ENCODE measurements around the gene GMPPB. TPM values are rescaled to one million over a fixed set of nuclear protein-coding genes. Genes with fewer than 3 reads are reported as not detected.

The GMPPB gene
- polyA plus RNA-seq, 1 donor (not counting 4 experiments of a cell fraction or from before 2014, with no cell fraction given): 17.4 TPM

- peaks cover 35 to 40% of the 10 kb centered on the region in 2 experiments for H3K36me3 ChIP-seq (ENCODE audit: control insufficient read depth in 2 of 2, extremely low read depth in 1 of 2, insufficient read depth in 2 of 2, low read length in 2 of 2)
- dilution Hi-C loops (cut with MboI; ENCODE audit: extremely low pct_ligation_motif_present, low sequenced_read_pairs): no loop called here
Observed at GRCh38 chr3:49702672-49703071, 21.1 kb downstream of the GMPPB start.

DNA sequence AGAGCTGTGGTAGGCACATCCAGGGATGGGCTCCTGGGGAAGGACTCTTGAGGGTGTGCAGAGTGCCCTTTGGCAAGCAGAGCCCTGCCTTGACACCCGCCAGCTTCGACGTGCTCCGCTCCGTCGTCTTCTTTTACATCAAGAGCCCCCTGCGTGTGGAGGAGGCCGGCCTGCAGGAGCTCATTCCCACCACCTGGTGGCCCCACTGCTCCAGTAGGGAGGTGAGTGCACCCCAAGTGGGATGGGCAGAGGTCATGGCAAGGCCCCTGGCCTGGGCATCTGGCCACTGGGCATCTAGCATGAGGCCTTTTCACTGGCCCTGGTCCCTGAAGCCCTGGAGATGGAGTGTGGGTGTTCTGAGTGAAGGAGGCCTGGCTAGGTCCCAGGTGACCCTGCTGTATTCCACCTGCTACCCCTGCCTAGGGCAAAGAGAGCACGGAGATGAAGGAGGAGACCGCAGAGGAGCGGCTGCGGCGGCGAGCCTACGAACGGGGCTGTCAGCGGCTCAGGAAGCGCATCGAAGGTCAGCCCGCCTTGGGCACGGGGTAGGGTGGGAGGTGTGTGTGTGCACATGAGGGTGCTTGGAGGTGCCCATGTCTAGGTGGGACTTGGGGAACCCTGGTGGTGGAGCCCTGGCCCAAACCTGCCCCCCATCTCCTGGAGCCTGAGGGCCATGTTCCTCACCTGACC is 22.2 kb downstream of the GMPPB start:
- Histone ChIP-seq H3K27ac (ENCODE audit: control insufficient read depth, insufficient read depth, low read length) (no peak overlapping the region), H3K9me1 (ENCODE audit: control insufficient read depth, extremely low read depth, insufficient read depth, low read length) (no peaks in the 10 kb centered on the region), H3K9ac (ENCODE audit: control insufficient read depth, extremely low read depth, insufficient read depth, low read length) (no peak overlapping the region), H4K20me1 (ENCODE audit: control insufficient read depth, extremely low read depth, insufficient read depth, low read length) (no peaks in the 10 kb centered on the region), H3K4me3 (ENCODE audit: control insufficient read depth in 2 of 3, extremely low read depth in 1 of 3, insufficient read depth in 2 of 3, low read depth in 1 of 3, low read length in 3 of 3) (no peak overlapping the region), H3K9me3 (ENCODE audit: control insufficient read depth, low read depth, low read length) (no peaks in the 10 kb centered on the region), H2AFZ (ENCODE audit: control insufficient read depth, low read length) (no peak overlapping the region), H3K27me3 (ENCODE audit: control insufficient read depth, extremely low read depth, insufficient read depth, low read length) (no peaks in the 10 kb centered on the region), H3K79me2 (ENCODE audit: control insufficient read depth, insufficient read depth, low read length) (no peaks in the 10 kb centered on the region), H3K36me3 (ENCODE audit: control insufficient read depth in 2 of 2, extremely low read depth in 1 of 2, insufficient read depth in 2 of 2, low read length in 2 of 2) (peaks cover 39 to 40% of the 10 kb centered on the region in 2 experiments), H3K4me1 (ENCODE audit: control insufficient read depth, extremely low read depth, insufficient read depth, low read length) (no peaks in the 10 kb centered on the region), H3K4me2 (ENCODE audit: control insufficient read depth, extremely low read depth, insufficient read depth, low read depth, low read length) (no peak overlapping the region)
- FAIRE-seq: no peak
- DNase-seq (ENCODE audit: low read depth, low spot score): no peak
- dilution Hi-C loops (cut with MboI; ENCODE audit: extremely low pct_ligation_motif_present, low sequenced_read_pairs): no loop called here
- TF ChIP-seq EZH2 (IDR thresholded peaks at IDR 0.05; ENCODE audit: low read length): no peak
- TF ChIP-seq, protein P1, sequence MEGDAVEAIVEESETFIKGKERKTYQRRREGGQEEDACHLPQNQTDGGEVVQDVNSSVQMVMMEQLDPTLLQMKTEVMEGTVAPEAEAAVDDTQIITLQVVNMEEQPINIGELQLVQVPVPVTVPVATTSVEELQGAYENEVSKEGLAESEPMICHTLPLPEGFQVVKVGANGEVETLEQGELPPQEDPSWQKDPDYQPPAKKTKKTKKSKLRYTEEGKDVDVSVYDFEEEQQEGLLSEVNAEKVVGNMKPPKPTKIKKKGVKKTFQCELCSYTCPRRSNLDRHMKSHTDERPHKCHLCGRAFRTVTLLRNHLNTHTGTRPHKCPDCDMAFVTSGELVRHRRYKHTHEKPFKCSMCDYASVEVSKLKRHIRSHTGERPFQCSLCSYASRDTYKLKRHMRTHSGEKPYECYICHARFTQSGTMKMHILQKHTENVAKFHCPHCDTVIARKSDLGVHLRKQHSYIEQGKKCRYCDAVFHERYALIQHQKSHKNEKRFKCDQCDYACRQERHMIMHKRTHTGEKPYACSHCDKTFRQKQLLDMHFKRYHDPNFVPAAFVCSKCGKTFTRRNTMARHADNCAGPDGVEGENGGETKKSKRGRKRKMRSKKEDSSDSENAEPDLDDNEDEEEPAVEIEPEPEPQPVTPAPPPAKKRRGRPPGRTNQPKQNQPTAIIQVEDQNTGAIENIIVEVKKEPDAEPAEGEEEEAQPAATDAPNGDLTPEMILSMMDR (optimal IDR thresholded peaks at IDR 0.05 in 1 of 3, IDR thresholded peaks at IDR 0.05 in 1 of 3, conservative IDR thresholded peaks at IDR 0.05 in 1 of 3; ENCODE audit: extremely low read depth in 1 of 3, insufficient read depth in 2 of 3, low read length in 3 of 3): peak in 2 of 3 experiments; percentile 56 to 67

More at GRCh38 chr3:49702672-49703071, 21.1 kb downstream of the GMPPB start:
- Histone ChIP-seq H3K27ac (ENCODE audit: control insufficient read depth, insufficient read depth, low read length) (no peak overlapping the region), H3K27me3 (ENCODE audit: control insufficient read depth, extremely low read depth, insufficient read depth, low read length) (no peaks in the 10 kb centered on the region), H3K9me1 (ENCODE audit: control insufficient read depth, extremely low read depth, insufficient read depth, low read length) (no peaks in the 10 kb centered on the region), H3K4me2 (ENCODE audit: control insufficient read depth, extremely low read depth, insufficient read depth, low read depth, low read length) (no peak overlapping the region), H3K4me1 (ENCODE audit: control insufficient read depth, extremely low read depth, insufficient read depth, low read length) (peaks cover 4% of the 10 kb centered on the region), H2AFZ (ENCODE audit: control insufficient read depth, low read length) (no peak overlapping the region), H3K79me2 (ENCODE audit: control insufficient read depth, insufficient read depth, low read length) (no peaks in the 10 kb centered on the region), H3K9ac (ENCODE audit: control insufficient read depth, extremely low read depth, insufficient read depth, low read length) (no peak overlapping the region), H4K20me1 (ENCODE audit: control insufficient read depth, extremely low read depth, insufficient read depth, low read length) (no peaks in the 10 kb centered on the region), H3K9me3 (ENCODE audit: control insufficient read depth, low read depth, low read length) (no peaks in the 10 kb centered on the region), H3K4me3 (ENCODE audit: control insufficient read depth in 2 of 3, extremely low read depth in 1 of 3, insufficient read depth in 2 of 3, low read depth in 1 of 3, low read length in 3 of 3) (no peak overlapping the region)
- DNase-seq (ENCODE audit: low read depth, low spot score): no peak
- no peak for FAIRE-seq
- TF ChIP-seq EZH2 (IDR thresholded peaks at IDR 0.05; ENCODE audit: low read length): no peak
- TF ChIP-seq, protein P1 (optimal IDR thresholded peaks at IDR 0.05 in 1 of 3, IDR thresholded peaks at IDR 0.05 in 1 of 3, conservative IDR thresholded peaks at IDR 0.05 in 1 of 3; ENCODE audit: extremely low read depth in 1 of 3, insufficient read depth in 2 of 3, low read length in 3 of 3): no peak

Data from keratinocyte (primary cell).